C4-2B (cell line): Measurements from ENCODE around the gene SCN2A.

Source experiments
- CTCF ChIP-seq: fragments of 450-650 bp; conservative IDR thresholded peaks from 2 replicates; pipeline ENCODE4 v1.5.1; 2017; ENCODE audit warnings: mild to moderate bottlenecking
- ZFX ChIP-seq: fragments of 450-650 bp; IDR thresholded peaks from 2 replicates; pipeline ENCODE4 v1.6.1; 2017

DNA sequence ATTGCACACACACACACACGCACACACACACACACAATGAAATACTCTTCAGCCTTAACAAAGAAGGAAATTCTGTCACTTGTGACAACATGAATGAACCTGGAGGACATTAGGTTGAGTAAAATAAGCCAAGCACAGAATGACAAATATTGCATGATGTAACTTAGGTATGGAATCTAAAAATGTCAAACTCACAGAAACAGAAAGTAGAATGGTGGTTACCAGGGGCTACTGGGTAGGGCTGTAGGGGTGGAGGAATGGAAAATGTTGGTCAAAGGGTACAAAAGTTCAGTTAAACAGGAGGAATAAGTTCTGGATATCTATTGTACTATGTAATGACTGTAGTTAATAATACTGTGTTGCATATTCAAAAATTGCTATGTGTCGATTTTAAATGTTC is 29.5 kb downstream of the SCN2A start:
- TF ChIP-seq CTCF (no peak), ZFX (no peak)
